GM23248 (cell line): ENCODE data around the gene NDUFAF3. TPM values are rescaled to one million over a fixed set of nuclear protein-coding genes. Genes with fewer than 3 reads are reported as not detected.

Source experiments
- DNase-seq: peaks from one replicate; pipeline ENCODE4 v3.0.0-alpha.2; 2015
- H2AFZ ChIP-seq: fragments of 200-600 bp; sonication (generic); 2 replicates; pipeline ENCODE4 v1.6.1; 2016; ENCODE audit warnings: antibody characterized with exemption
- H3F3A ChIP-seq: fragments of 200-600 bp; sonication (generic); 2 replicates; pipeline ENCODE4 v1.6.1; 2016; ENCODE audit warnings: mild to moderate bottlenecking, antibody characterized with exemption, mixed run types; ENCODE audit not compliant: insufficient read depth
- H3K27ac ChIP-seq: fragments of 200-600 bp; sonication (generic); 2 replicates; pipeline ENCODE4 v1.5.1; 2016; ENCODE audit warnings: mild to moderate bottlenecking
- H3K27me3 ChIP-seq: fragments of 200-600 bp; sonication (generic); replicated peaks from 2 replicates; pipeline ENCODE4 v1.6.1; 2016; ENCODE audit warnings: mild to moderate bottlenecking; ENCODE audit not compliant: insufficient read depth
- H3K36me3 ChIP-seq: fragments of 200-600 bp; sonication (generic); 2 replicates; pipeline ENCODE4 v1.6.1; 2016; ENCODE audit warnings: low read depth, mild to moderate bottlenecking
- H3K4me1 ChIP-seq: fragments of 200-600 bp; sonication (generic); 2 replicates; pipeline ENCODE4 v1.6.1; 2016; ENCODE audit warnings: mild to moderate bottlenecking; ENCODE audit not compliant: insufficient read depth
- H3K4me2 ChIP-seq: fragments of 200-600 bp; sonication (generic); one replicate; pipeline ENCODE4 v1.6.1; 2016; ENCODE audit warnings: mild to moderate bottlenecking; ENCODE audit not compliant: unreplicated experiment
- H3K4me3 ChIP-seq: fragments of 200-600 bp; sonication (generic); 2 replicates; pipeline ENCODE4 v1.5.1; 2016; ENCODE audit warnings: mild to moderate bottlenecking
- H3K79me2 ChIP-seq: fragments of 200-600 bp; sonication (generic); 2 replicates; pipeline ENCODE4 v1.6.1; 2016; ENCODE audit warnings: mild to moderate bottlenecking; ENCODE audit not compliant: insufficient read depth
- H3K9ac ChIP-seq: fragments of 200-600 bp; sonication (generic); 2 replicates; pipeline ENCODE4 v1.6.1; 2016; ENCODE audit warnings: mild to moderate bottlenecking
- H3K9me2 ChIP-seq: fragments of 200-600 bp; sonication (generic); 2 replicates; pipeline ENCODE4 v1.6.1; 2016; ENCODE audit warnings: mixed run types, mild to moderate bottlenecking, moderate library complexity; ENCODE audit not compliant: insufficient read depth
- H3K9me3 ChIP-seq: fragments of 200-600 bp; sonication (generic); one replicate; pipeline ENCODE4 v1.6.1; 2017; ENCODE audit warnings: low read depth
- H4K20me1 ChIP-seq: fragments of 200-600 bp; sonication (generic); 2 replicates; pipeline ENCODE4 v1.6.0; 2016; ENCODE audit not compliant: insufficient read depth
- EZH2 ChIP-seq: fragments of 200-600 bp; sonication (generic); IDR thresholded peaks from 2 replicates; pipeline ENCODE4 v1.6.1; 2018; ENCODE audit warnings: antibody characterized with exemption, mild to moderate bottlenecking; ENCODE audit not compliant: insufficient read depth, poor library complexity, severe bottlenecking
- EZH2phosphoT487 ChIP-seq: fragments of 200-600 bp; sonication (generic); IDR thresholded peaks from 2 replicates; pipeline ENCODE4 v1.6.1; 2018; ENCODE audit warnings: antibody characterized with exemption, moderate library complexity, mild to moderate bottlenecking, low read depth; ENCODE audit not compliant: insufficient read depth
- whole genome bisulfite sequencing, 2 experiments: methylation state at CpG; one replicate each; pipeline ENCODE4 v1.1.6; 2015 to 2017; ENCODE audit warnings: low lambda C conversion rate in 2 of 2, low coverage in 1 of 2; ENCODE audit errors: missing lambda C conversion rate in 2 of 2; 5-methylcytosine and 5-hydroxymethylcytosine counted together
- in situ Hi-C: fragments of 300-500 bp; cut with MboI; formaldehyde crosslinking; loops from 2 replicates; pipeline ENCODE4 v1.15.0; 2020
- polyA plus RNA-seq: library from polyadenylated mRNA; unstranded; fragments of >200 nt; fragmentation: Nextera tagmentation; extraction: Ambion mirVana; gene quantifications from 2 replicates; pipeline ENCODE4 v1.2.1, GENCODE V29; 2016
- total RNA-seq: library from RNA; depleted of rRNA; stranded (reverse); fragments of >200 nt; shearing (Covaris generic); gene quantifications from 2 replicates; pipeline ENCODE4 v1.2.3, GENCODE V29; 2014; rRNA removed

Gene NDUFAF3, protein sequence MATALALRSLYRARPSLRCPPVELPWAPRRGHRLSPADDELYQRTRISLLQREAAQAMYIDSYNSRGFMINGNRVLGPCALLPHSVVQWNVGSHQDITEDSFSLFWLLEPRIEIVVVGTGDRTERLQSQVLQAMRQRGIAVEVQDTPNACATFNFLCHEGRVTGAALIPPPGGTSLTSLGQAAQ
- total RNA-seq (129 and 132 TPM in 2 replicates), polyA plus RNA-seq (211 and 218 TPM in 2 replicates)

DNA sequence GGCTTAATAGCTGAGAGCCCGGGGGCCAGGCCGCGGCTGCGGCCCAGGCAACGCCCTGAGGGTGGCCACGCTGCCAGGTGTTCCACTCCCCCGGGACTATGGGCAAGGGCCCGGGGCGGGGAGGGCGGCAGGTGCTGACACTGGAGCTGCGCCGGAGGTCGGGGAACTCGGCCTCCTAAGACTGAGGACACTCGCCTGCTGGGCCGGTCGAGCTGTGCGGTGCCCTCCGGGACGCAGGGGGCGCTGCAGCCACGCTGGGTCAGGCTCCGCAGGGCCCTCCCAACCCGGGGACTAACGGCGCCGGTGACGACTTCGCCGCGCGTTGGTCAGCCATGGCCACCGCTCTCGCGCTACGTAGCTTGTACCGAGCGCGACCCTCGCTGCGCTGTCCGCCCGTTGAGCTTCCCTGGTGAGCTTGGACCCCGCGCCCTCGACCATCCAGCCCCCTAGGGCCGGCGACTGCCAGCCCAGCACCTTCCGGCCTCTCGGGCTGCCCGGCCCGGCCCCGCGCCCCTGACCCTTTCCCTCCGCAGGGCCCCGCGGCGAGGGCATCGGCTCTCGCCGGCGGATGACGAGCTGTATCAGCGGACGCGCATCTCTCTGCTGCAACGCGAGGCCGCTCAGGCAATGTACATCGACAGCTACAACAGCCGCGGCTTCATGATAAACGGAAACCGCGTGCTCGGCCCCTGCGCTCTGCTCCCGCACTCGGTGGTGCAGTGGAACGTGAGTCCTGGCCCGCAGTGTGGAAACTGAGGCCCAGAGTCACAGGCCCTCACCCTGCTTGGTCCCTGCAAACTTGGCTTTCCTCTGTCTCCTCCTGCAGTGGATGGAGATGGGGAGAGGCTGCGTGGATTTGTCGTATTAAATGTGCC lies at the start of gene NDUFAF3:
Gene NDUFAF3, plus strand, starts transcription at position 309 of the 875 bp plus-strand sequence. Its CDS starts 24 bp downstream, at position 333.
- TF ChIP-seq EZH2: no peak
- no peak for TF ChIP-seq EZH2phosphoT487
- peaks cover 6% of the 10 kb centered on the region for H3K4me1 ChIP-seq
- no peaks in the 10 kb centered on the region for H3K9me3 ChIP-seq
- in situ Hi-C loops: no loop called here
- no peaks in the 10 kb centered on the region for H3K27me3 ChIP-seq
- peak within 1 kb of the TSS; percentile 96 for H3K9ac ChIP-seq
- H3K9me2 ChIP-seq: no peaks in the 10 kb centered on the region
- H3K36me3 ChIP-seq: peaks cover 14% of the 10 kb centered on the region
- H2AFZ ChIP-seq: peak within 1 kb of the TSS; percentile 79
- no peaks in the 10 kb centered on the region for H4K20me1 ChIP-seq
- H3K4me2 ChIP-seq: peak within 1 kb of the TSS; percentile 87
- peaks cover 76% of the 10 kb centered on the region for H3K79me2 ChIP-seq
- peak within 1 kb of the TSS; percentile 99 for H3K27ac ChIP-seq
- WGBS, 2 experiments: 1% methylated on average over 64 to 70 of the region's 83 CpGs
- H3F3A ChIP-seq: peaks cover 40% of the 10 kb centered on the region
- peak within 1 kb of the TSS; percentile 84 for H3K4me3 ChIP-seq
- DNase-seq: peak; percentile 97

- no peaks in the 10 kb centered on the region for H3K4me1 ChIP-seq
- H4K20me1 ChIP-seq: no peaks in the 10 kb centered on the region
- H3K27me3 ChIP-seq: no peaks in the 10 kb centered on the region
- no peaks in the 10 kb centered on the region for H3F3A ChIP-seq
- H3K4me2 ChIP-seq: no peak overlapping the region
- no peak for DNase-seq
- no peak overlapping the region for H3K27ac ChIP-seq
- H3K9me2 ChIP-seq: no peaks in the 10 kb centered on the region
- no peaks in the 10 kb centered on the region for H3K79me2 ChIP-seq
- peaks cover 64% of the 10 kb centered on the region; the same call in 1 of the 2 replicates for H3K36me3 ChIP-seq
- H2AFZ ChIP-seq: no peak overlapping the region
- H3K9me3 ChIP-seq: no peaks in the 10 kb centered on the region
- no peak for TF ChIP-seq EZH2
- TF ChIP-seq EZH2phosphoT487: no peak
- H3K4me3 ChIP-seq: no peak overlapping the region
- 86 to 89% methylated on average over 10 of the region's 10 CpGs for WGBS, 2 experiments
- H3K9ac ChIP-seq: no peak overlapping the region
- in situ Hi-C loops: no loop called here
Measured at GRCh38 chr3:48974076-48974864, 47.7 kb upstream of the NDUFAF3 start.

- Histone ChIP-seq H3K9ac (no peak overlapping the region), H3K9me3 (no peaks in the 10 kb centered on the region), H3K27ac (no peak overlapping the region), H3K4me2 (no peak overlapping the region), H3K4me1 (no peaks in the 10 kb centered on the region), H3K9me2 (no peaks in the 10 kb centered on the region), H2AFZ (no peak overlapping the region), H3F3A (0 out of 2 replicates have a peak, but pooled peaks cover 1% of the 10 kb centered on the region), H3K27me3 (no peaks in the 10 kb centered on the region), H3K79me2 (no peaks in the 10 kb centered on the region), H3K36me3 (peaks cover 42% of the 10 kb centered on the region), H3K4me3 (no peak overlapping the region), H4K20me1 (no peaks in the 10 kb centered on the region)
- no peak for TF ChIP-seq EZH2phosphoT487
- no peak for TF ChIP-seq EZH2
- DNase-seq: no peak
- in situ Hi-C loops: no loop called here
- WGBS, 2 experiments: 95 to 96% methylated on average over 3 of the region's 3 CpGs
Measured at GRCh38 chr3:48979451-48979850, 42.5 kb upstream of the NDUFAF3 start.

GRCh38 chr3:48980295-48980694 lies 41.6 kb upstream of the NDUFAF3 start:
- no peaks in the 10 kb centered on the region for H4K20me1 ChIP-seq
- in situ Hi-C loops: no loop called here
- no peak overlapping the region for H3K4me2 ChIP-seq
- H3K79me2 ChIP-seq: no peaks in the 10 kb centered on the region
- no peak overlapping the region for H3K9ac ChIP-seq
- WGBS, 2 experiments: 82 to 95% methylated on average over 4 of the region's 4 CpGs
- no peak overlapping the region for H3K27ac ChIP-seq
- 0 out of 2 replicates have a peak, but pooled peaks cover 6% of the 10 kb centered on the region for H3F3A ChIP-seq
- no peaks in the 10 kb centered on the region for H3K4me1 ChIP-seq
- H3K27me3 ChIP-seq: no peaks in the 10 kb centered on the region
- DNase-seq: no peak
- H3K4me3 ChIP-seq: no peak overlapping the region
- no peaks in the 10 kb centered on the region for H3K9me3 ChIP-seq
- no peak overlapping the region for H2AFZ ChIP-seq
- H3K9me2 ChIP-seq: no peaks in the 10 kb centered on the region
- TF ChIP-seq EZH2phosphoT487 (no peak), EZH2 (no peak)
- H3K36me3 ChIP-seq: peaks cover 34% of the 10 kb centered on the region
